C4-2B (cell line): Measurements from ENCODE around the gene BMP7.
"Not testable (repeated sequence)": the region's sequence is repeated elsewhere in the genome, so short reads cannot be mapped to it uniquely, and the experiment has no call there.

Experiments
- ZFX ChIP-seq: fragments of 450-650 bp; IDR thresholded peaks from 2 replicates; pipeline ENCODE4 v1.6.1; 2017
- TF ChIP-seq, protein P1 (sequence below): fragments of 450-650 bp; conservative IDR thresholded peaks from 2 replicates; pipeline ENCODE4 v1.5.1; 2017; ENCODE audit warnings: mild to moderate bottlenecking

DNA sequence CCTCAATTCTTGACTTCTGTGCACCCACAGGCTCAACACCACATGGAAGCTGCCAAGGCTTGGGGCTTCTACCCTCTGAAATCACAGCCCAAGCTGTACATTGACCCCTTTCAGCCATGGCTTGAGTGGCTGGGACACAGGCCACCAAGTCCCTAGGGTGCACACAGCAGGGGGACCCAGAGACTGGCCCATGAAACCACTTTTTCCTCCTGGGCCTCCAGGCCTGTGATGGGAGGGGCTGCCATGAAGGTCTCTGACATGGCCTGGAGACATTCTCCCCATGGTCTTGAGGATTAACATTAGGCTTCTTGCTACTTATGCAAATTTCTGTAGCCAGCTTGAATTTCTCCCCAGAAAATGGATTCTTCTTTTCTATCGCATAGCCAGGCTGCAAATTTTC is 26.7 kb downstream of the BMP7 start:
- TF ChIP-seq, protein P1, sequence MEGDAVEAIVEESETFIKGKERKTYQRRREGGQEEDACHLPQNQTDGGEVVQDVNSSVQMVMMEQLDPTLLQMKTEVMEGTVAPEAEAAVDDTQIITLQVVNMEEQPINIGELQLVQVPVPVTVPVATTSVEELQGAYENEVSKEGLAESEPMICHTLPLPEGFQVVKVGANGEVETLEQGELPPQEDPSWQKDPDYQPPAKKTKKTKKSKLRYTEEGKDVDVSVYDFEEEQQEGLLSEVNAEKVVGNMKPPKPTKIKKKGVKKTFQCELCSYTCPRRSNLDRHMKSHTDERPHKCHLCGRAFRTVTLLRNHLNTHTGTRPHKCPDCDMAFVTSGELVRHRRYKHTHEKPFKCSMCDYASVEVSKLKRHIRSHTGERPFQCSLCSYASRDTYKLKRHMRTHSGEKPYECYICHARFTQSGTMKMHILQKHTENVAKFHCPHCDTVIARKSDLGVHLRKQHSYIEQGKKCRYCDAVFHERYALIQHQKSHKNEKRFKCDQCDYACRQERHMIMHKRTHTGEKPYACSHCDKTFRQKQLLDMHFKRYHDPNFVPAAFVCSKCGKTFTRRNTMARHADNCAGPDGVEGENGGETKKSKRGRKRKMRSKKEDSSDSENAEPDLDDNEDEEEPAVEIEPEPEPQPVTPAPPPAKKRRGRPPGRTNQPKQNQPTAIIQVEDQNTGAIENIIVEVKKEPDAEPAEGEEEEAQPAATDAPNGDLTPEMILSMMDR = not testable (repeated sequence)
- TF ChIP-seq ZFX = not testable (repeated sequence)
